AG09319 (cell line): ENCODE measurements around the gene PAX8.

ENCODE experiments used
- DNase-seq: peaks from one replicate; pipeline ENCODE4 v3.0.0-alpha.2; 2010; ENCODE audit warnings: low read depth; ENCODE audit errors: extremely low read depth
- TF ChIP-seq, protein P1 (sequence below): IDR thresholded peaks from 2 replicates; pipeline ENCODE4 v1.5.1; 2011; ENCODE audit warnings: low read depth, mild to moderate bottlenecking, inconsistent platforms, low read length, moderate library complexity

The PAX8 gene

DNA sequence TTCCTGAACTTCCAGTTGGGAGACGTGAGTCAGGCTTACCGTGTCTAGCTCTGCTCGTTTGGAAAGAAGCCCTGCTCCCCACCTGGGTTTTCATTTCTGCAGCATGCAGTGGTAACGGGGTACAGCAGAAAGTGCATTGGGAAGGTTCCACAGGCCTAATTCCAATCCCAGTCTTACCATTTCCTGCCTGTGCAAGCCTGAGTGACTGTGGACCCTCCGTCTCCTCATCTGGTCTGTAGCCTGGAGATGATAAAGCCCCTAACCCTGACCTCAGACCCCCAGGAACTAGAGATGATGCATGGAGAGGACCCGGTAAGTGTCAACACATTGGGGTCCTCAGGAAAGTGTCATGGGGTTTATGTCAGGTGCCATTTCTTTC, 110.8 kb downstream of the PAX8 start:
- TF ChIP-seq, protein P1, sequence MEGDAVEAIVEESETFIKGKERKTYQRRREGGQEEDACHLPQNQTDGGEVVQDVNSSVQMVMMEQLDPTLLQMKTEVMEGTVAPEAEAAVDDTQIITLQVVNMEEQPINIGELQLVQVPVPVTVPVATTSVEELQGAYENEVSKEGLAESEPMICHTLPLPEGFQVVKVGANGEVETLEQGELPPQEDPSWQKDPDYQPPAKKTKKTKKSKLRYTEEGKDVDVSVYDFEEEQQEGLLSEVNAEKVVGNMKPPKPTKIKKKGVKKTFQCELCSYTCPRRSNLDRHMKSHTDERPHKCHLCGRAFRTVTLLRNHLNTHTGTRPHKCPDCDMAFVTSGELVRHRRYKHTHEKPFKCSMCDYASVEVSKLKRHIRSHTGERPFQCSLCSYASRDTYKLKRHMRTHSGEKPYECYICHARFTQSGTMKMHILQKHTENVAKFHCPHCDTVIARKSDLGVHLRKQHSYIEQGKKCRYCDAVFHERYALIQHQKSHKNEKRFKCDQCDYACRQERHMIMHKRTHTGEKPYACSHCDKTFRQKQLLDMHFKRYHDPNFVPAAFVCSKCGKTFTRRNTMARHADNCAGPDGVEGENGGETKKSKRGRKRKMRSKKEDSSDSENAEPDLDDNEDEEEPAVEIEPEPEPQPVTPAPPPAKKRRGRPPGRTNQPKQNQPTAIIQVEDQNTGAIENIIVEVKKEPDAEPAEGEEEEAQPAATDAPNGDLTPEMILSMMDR, result no peak
- DNase-seq, result no peak

DNA sequence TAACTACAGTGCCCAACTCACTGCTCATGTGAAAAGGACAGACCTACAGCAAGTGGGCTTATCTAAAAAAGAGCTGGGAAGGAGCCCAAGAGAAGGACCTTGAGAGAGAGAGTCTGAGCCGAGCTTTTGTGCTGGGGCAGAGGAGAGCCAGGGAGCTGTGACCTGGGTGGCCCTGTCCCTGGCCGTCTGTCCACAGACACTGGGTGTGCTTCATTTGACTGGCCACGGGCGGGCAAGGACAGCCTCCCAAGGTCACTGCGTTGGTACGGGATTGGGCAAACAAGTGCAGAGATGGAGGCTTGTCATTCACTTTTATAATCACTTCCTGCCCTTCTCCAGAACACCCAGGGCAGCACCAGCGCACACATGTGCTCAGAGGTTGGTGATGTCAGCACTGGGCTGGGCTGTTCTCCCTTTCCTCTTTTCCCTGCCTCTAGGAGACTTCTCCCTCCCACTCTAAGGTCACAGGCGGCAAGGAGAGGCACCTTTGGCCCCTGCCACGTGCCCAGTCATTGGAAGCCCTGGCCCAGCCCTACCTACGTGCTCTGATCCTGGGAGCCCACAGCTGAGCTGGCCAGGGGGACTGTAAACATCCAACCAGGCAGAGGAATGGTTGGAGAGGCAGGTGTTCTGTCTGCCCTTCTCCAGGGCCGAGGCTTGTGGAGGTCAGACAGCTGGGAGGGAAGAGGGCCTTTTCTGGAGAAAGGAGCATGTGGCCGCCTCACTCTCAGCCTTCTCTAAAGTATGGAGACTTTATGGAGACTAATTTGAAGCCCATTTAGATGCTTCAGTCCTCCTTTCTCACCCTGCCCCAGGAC, 111.4 kb downstream of the PAX8 start:
- no peak for DNase-seq
- TF ChIP-seq, protein P1, result no peak

- no peak for DNase-seq
- TF ChIP-seq, protein P1, result no peak
Measured at GRCh38 chr2:113166187-113166645, 112.5 kb downstream of the PAX8 start.
